GM23338 (cell line): ENCODE measurements around the gene COL24A1. TPM values are rescaled to one million over a fixed set of nuclear protein-coding genes. Genes with fewer than 3 reads are reported as not detected.

Experiments used
- ATAC-seq: fragments of 200-7000 bp; cut with Tn5 transposase; 3 replicates; pipeline ENCODE4 v1.9.1; 2020
- DNase-seq: peaks from one replicate; pipeline ENCODE4 v3.0.0-alpha.2; 2015; ENCODE audit warnings: low spot score
- H2AFZ ChIP-seq: fragments of 200-600 bp; sonication (generic); 2 replicates; pipeline ENCODE4 v1.8.0; 2016; ENCODE audit warnings: antibody characterized with exemption, mild to moderate bottlenecking, moderate library complexity
- H3F3A ChIP-seq: fragments of 200-600 bp; sonication (generic); replicated peaks from 2 replicates; pipeline ENCODE4 v1.8.0; 2017; ENCODE audit warnings: antibody characterized with exemption, mixed run types, low read depth
- H3K27ac ChIP-seq: fragments of 200-600 bp; sonication (generic); 2 replicates; pipeline ENCODE4 v1.6.1; 2016; ENCODE audit warnings: low read depth
- H3K27me3 ChIP-seq: fragments of 200-600 bp; sonication (generic); 2 replicates; pipeline ENCODE4 v1.8.0; 2016; ENCODE audit warnings: mild to moderate bottlenecking, mixed run types, moderate library complexity; ENCODE audit not compliant: insufficient read depth
- H3K36me3 ChIP-seq: fragments of 200-600 bp; sonication (generic); 2 replicates; pipeline ENCODE4 v1.8.0; 2016; ENCODE audit warnings: mild to moderate bottlenecking; ENCODE audit not compliant: insufficient read depth
- H3K4me1 ChIP-seq: fragments of 200-600 bp; sonication (generic); 2 replicates; pipeline ENCODE4 v1.8.0; 2016; ENCODE audit warnings: mild to moderate bottlenecking, moderate library complexity; ENCODE audit not compliant: insufficient read depth
- H3K4me2 ChIP-seq: fragments of 200-600 bp; sonication (generic); 2 replicates; pipeline ENCODE4 v1.7.1; 2017; ENCODE audit warnings: mixed run types
- H3K4me3 ChIP-seq: fragments of 200-600 bp; sonication (generic); 2 replicates; pipeline ENCODE4 v1.6.1; 2016; ENCODE audit warnings: mixed run types
- H3K79me2 ChIP-seq: fragments of 200-600 bp; sonication (generic); replicated peaks from 2 replicates; pipeline ENCODE4 v1.8.0; 2017; ENCODE audit warnings: mild to moderate bottlenecking; ENCODE audit not compliant: insufficient read depth
- H3K9me2 ChIP-seq: fragments of 200-600 bp; sonication (generic); 2 replicates; pipeline ENCODE4 v1.8.0; 2017; ENCODE audit not compliant: insufficient read depth
- H4K20me1 ChIP-seq: fragments of 200-600 bp; sonication (generic); replicated peaks from 2 replicates; pipeline ENCODE4 v1.8.0; 2017; ENCODE audit warnings: mild to moderate bottlenecking; ENCODE audit not compliant: insufficient read depth
- H3K27ac Mint-ChIP-seq: 2 replicates; pipeline ENCODE4 v1.8.0; 2020; ENCODE audit warnings: inconsistent platforms, mild to moderate bottlenecking, moderate library complexity, mixed read lengths
- H3K27me3 Mint-ChIP-seq: 3 replicates; pipeline ENCODE4 v1.8.0; 2022; ENCODE audit warnings: low read depth, mild to moderate bottlenecking, moderate library complexity, mixed read lengths, inconsistent platforms; ENCODE audit not compliant: insufficient read depth, poor library complexity
- H3K36me3 Mint-ChIP-seq: 3 replicates; pipeline ENCODE4 v1.8.0; 2021; ENCODE audit warnings: low read depth, mild to moderate bottlenecking, inconsistent platforms, moderate library complexity, mixed read lengths
- H3K4me1 Mint-ChIP-seq: 3 replicates; pipeline ENCODE4 v1.8.0; 2020; ENCODE audit warnings: mild to moderate bottlenecking, inconsistent platforms, mixed read lengths
- H3K4me3 Mint-ChIP-seq: 3 replicates; pipeline ENCODE4 v1.8.0; 2021; ENCODE audit warnings: moderate library complexity, mild to moderate bottlenecking, inconsistent platforms, mixed read lengths
- H3K9me3 Mint-ChIP-seq: 3 replicates; pipeline ENCODE4 v1.8.0; 2020; ENCODE audit warnings: moderate library complexity, mild to moderate bottlenecking, inconsistent platforms, mixed read lengths
- CREB1 ChIP-seq: fragments of 250-450 bp; sonication (Bioruptor Pico); IDR thresholded peaks from 2 replicates; pipeline ENCODE4 v1.5.0; 2020; ENCODE audit warnings: low read depth, mild to moderate bottlenecking, moderate library complexity
- CTCF ChIP-seq, 2 experiments: fragments of 200-600 bp in 1 of 2; sonication (generic) in 1 of 2; conservative IDR thresholded peaks; 2 replicates each; pipeline versions ENCODE4 v1.5.1 to v1.6.1; 2016 to 2017; ENCODE audit warnings: antibody characterized with exemption in 2 of 2, low read depth in 2 of 2, mild to moderate bottlenecking in 2 of 2, moderate library complexity in 1 of 2
- ETS1 ChIP-seq: IDR thresholded peaks from 2 replicates; pipeline ENCODE4 v1.6.1; 2016; ENCODE audit warnings: antibody characterized with exemption
- EZH2 ChIP-seq: fragments of 200-600 bp; sonication (generic); IDR thresholded peaks from one replicate; pipeline ENCODE4 v1.8.0; 2017; ENCODE audit warnings: antibody characterized with exemption, mild to moderate bottlenecking, low read depth; ENCODE audit not compliant: unreplicated experiment
- EZH2phosphoT487 ChIP-seq: fragments of 200-600 bp; sonication (generic); IDR thresholded peaks from one replicate; pipeline ENCODE4 v1.8.1; 2018; ENCODE audit warnings: antibody characterized with exemption; ENCODE audit not compliant: unreplicated experiment
- JUNB ChIP-seq: IDR thresholded peaks from one replicate; pipeline ENCODE4 v1.6.1; 2016; ENCODE audit warnings: antibody characterized with exemption; ENCODE audit not compliant: unreplicated experiment
- NANOG ChIP-seq: IDR thresholded peaks from 2 replicates; pipeline ENCODE4 v1.6.1; 2016; ENCODE audit warnings: antibody characterized with exemption, borderline replicate concordance
- POLR2AphosphoS5 ChIP-seq: IDR thresholded peaks from 2 replicates; pipeline ENCODE4 v1.6.1; 2016; ENCODE audit warnings: antibody characterized with exemption, low read depth
- REST ChIP-seq: IDR thresholded peaks from one replicate; pipeline ENCODE4 v1.6.1; 2018; ENCODE audit warnings: antibody characterized with exemption; ENCODE audit not compliant: unreplicated experiment
- STAT1 ChIP-seq: IDR thresholded peaks from one replicate; pipeline ENCODE4 v1.6.1; 2016; ENCODE audit warnings: antibody characterized with exemption; ENCODE audit not compliant: unreplicated experiment
- ZNF114 ChIP-seq: fragments of 250-450 bp; sonication (Bioruptor Pico); IDR thresholded peaks from 2 replicates; pipeline ENCODE4 v1.5.0; 2020; ENCODE audit warnings: mild to moderate bottlenecking, moderate library complexity
- ZNF331 ChIP-seq: fragments of 250-450 bp; sonication (Bioruptor Pico); IDR thresholded peaks from 2 replicates; pipeline ENCODE4 v1.5.0; 2020; ENCODE audit warnings: low read depth, mild to moderate bottlenecking, moderate library complexity
- polyA plus RNA-seq: library from polyadenylated mRNA; unstranded; fragments of >200 nt; fragmentation: Nextera tagmentation; extraction: Ambion mirVana; gene quantifications from 2 replicates; pipeline ENCODE4 v1.2.1, GENCODE V29; 2016
- total RNA-seq: library from RNA; depleted of rRNA; stranded (reverse); fragments of >200 nt; shearing (Covaris generic); gene quantifications from 2 replicates; pipeline ENCODE4 v1.2.3, GENCODE V29; 2014
- TF ChIP-seq, protein P1 (sequence below): fragments of 250-450 bp; sonication (Bioruptor Pico); IDR thresholded peaks from 2 replicates; pipeline ENCODE4 v1.5.0; 2020; ENCODE audit warnings: mild to moderate bottlenecking, moderate library complexity

Gene COL24A1
- total and polyA plus RNA-seq, 2 experiments from 2014 or later, result 1.2 to 2.1 TPM

DNA sequence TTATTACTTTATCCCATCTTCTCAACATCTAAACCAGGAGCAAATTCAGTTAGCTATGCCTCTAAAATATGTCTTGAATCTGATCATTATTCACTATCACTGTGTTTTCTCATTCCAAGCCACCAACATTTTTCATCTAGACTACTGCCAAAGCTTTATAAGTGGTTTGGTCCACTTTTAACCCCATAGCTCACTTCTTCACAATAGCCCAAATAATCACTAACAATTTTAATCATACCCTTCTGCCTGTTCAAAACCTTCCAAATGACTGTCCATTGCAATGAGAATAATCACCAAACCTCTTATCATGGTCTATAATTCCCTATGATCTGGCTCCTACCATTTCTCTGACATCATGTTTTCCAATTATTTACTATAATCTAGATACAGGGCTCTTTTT lies 298.6 kb downstream of the COL24A1 start (continued):
- TF ChIP-seq REST (no peak), EZH2phosphoT487 (no peak)

DNA sequence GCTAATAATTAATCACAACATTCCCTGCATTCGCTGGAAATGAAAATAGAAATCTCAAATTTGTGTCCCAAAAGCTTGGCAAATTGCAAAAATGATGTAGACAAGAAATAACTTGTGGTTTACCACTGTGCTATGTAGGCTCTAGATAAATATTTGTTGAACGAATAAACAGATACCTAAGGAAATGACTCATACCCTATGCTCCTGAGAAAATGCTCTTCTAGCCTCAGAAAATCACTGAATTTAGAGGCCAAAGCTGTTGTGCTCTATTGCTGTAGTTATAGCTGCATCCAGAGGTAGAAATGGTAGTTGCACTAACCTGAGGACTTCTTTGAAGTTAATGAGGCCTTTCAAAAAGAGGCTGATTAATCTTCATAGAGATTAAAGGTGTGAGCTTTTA lies 306.3 kb downstream of the COL24A1 start:
- no peak overlapping the region for H3K4me3 Mint-ChIP-seq
- H3K27ac Mint-ChIP-seq, result no peak overlapping the region
- Histone ChIP-seq H3K79me2 (no peaks in the 10 kb centered on the region), H3K36me3 (no peaks in the 10 kb centered on the region), H3K27me3 (no peaks in the 10 kb centered on the region), H4K20me1 (no peaks in the 10 kb centered on the region), H3K4me2 (no peak overlapping the region), H3K27ac (no peak overlapping the region), H3K4me1 (no peaks in the 10 kb centered on the region; the same call in 1 of the 2 replicates), H3K9me2 (no peaks in the 10 kb centered on the region), H3F3A (no peaks in the 10 kb centered on the region), H2AFZ (no peak overlapping the region), H3K4me3 (no peak overlapping the region)
- DNase-seq (peak; percentile 6), ATAC-seq (no peak)
- H3K4me1 Mint-ChIP-seq, result no peaks in the 10 kb centered on the region
- no peaks in the 10 kb centered on the region for H3K36me3 Mint-ChIP-seq
- H3K27me3 Mint-ChIP-seq, result no peaks in the 10 kb centered on the region
- no peaks in the 10 kb centered on the region for H3K9me3 Mint-ChIP-seq
- TF ChIP-seq NANOG, result no peak
- no peak for TF ChIP-seq ETS1
- no peak for TF ChIP-seq CTCF (conservative IDR thresholded peaks at IDR 0.05; ENCODE audit: low read depth in 2 of 2)
- TF ChIP-seq, protein P1, sequence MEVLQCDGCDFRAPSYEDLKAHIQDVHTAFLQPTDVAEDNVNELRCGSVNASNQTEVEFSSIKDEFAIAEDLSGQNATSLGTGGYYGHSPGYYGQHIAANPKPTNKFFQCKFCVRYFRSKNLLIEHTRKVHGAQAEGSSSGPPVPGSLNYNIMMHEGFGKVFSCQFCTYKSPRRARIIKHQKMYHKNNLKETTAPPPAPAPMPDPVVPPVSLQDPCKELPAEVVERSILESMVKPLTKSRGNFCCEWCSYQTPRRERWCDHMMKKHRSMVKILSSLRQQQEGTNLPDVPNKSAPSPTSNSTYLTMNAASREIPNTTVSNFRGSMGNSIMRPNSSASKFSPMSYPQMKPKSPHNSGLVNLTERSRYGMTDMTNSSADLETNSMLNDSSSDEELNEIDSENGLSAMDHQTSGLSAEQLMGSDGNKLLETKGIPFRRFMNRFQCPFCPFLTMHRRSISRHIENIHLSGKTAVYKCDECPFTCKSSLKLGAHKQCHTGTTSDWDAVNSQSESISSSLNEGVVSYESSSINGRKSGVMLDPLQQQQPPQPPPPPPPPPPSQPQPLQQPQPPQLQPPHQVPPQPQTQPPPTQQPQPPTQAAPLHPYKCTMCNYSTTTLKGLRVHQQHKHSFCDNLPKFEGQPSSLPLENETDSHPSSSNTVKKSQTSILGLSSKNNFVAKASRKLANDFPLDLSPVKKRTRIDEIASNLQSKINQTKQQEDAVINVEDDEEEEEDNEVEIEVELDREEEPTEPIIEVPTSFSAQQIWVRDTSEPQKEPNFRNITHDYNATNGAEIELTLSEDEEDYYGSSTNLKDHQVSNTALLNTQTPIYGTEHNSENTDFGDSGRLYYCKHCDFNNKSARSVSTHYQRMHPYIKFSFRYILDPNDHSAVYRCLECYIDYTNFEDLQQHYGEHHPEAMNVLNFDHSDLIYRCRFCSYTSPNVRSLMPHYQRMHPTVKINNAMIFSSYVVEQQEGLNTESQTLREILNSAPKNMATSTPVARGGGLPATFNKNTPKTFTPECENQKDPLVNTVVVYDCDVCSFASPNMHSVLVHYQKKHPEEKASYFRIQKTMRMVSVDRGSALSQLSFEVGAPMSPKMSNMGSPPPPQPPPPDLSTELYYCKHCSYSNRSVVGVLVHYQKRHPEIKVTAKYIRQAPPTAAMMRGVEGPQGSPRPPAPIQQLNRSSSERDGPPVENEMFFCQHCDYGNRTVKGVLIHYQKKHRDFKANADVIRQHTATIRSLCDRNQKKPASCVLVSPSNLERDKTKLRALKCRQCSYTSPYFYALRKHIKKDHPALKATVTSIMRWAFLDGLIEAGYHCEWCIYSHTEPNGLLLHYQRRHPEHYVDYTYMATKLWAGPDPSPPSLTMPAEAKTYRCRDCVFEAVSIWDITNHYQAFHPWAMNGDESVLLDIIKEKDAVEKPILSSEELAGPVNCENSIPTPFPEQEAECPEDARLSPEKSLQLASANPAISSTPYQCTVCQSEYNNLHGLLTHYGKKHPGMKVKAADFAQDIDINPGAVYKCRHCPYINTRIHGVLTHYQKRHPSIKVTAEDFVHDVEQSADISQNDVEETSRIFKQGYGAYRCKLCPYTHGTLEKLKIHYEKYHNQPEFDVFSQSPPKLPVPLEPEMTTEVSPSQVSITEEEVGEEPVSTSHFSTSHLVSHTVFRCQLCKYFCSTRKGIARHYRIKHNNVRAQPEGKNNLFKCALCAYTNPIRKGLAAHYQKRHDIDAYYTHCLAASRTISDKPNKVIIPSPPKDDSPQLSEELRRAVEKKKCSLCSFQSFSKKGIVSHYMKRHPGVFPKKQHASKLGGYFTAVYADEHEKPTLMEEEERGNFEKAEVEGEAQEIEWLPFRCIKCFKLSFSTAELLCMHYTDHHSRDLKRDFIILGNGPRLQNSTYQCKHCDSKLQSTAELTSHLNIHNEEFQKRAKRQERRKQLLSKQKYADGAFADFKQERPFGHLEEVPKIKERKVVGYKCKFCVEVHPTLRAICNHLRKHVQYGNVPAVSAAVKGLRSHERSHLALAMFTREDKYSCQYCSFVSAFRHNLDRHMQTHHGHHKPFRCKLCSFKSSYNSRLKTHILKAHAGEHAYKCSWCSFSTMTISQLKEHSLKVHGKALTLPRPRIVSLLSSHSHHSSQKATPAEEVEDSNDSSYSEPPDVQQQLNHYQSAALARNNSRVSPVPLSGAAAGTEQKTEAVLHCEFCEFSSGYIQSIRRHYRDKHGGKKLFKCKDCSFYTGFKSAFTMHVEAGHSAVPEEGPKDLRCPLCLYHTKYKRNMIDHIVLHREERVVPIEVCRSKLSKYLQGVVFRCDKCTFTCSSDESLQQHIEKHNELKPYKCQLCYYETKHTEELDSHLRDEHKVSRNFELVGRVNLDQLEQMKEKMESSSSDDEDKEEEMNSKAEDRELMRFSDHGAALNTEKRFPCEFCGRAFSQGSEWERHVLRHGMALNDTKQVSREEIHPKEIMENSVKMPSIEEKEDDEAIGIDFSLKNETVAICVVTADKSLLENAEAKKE (CRISPR knock-in tag), result no peak
- no peak for TF ChIP-seq CREB1 (CRISPR knock-in tag)
- TF ChIP-seq STAT1, result no peak
- TF ChIP-seq POLR2AphosphoS5, result no peak
- no peak for TF ChIP-seq JUNB
- TF ChIP-seq EZH2, result no peak
- no peak for TF ChIP-seq ZNF331 (CRISPR knock-in tag)
- no peak for TF ChIP-seq ZNF114 (CRISPR knock-in tag)
- no peak for TF ChIP-seq EZH2phosphoT487
